T-cell (primary cell): ENCODE data around the gene IL12A. TPM values are rescaled to one million over a fixed set of nuclear protein-coding genes. Genes with fewer than 3 reads are reported as not detected.

Source experiments
- ATAC-seq, 4 experiments: fragments of 200-7000 bp in 3 of 4; fragments of 150-1000 bp in 1 of 4; cut with Tn5 transposase; replicated peaks in 1 of 4; 1 replicate in 3 of 4; 2 replicates in 1 of 4; pipeline ENCODE4 v1.10.0; 2021; ENCODE audit warnings: moderate library complexity in 3 of 4, mild to moderate bottlenecking in 2 of 4, moderate number of reproducible peaks in 1 of 4
- CTCF ChIA-PET, 2 donors: fragments of 300-600 bp; sonication (Branson Sonifier 250); formaldehyde crosslinking; loops; one replicate each; lab custom pipeline; 2022; ENCODE audit warnings: antibody characterized with exemption in 2 of 2; lab: Charles Lee
- POLR2A ChIA-PET, 2 donors: fragments of 300-600 bp; sonication (Branson Sonifier 250); formaldehyde crosslinking; loops; one replicate each; lab custom pipeline; 2022; ENCODE audit warnings: antibody characterized with exemption in 2 of 2; lab: Charles Lee
- DNase-seq, 35 experiments: peaks; one replicate each; pipeline versions ENCODE4 v3.0.0 to v3.0.0-alpha.2; 2013 to 2023
- H3K27ac ChIP-seq: one replicate; pipeline ENCODE4 v1.5.1; 2013; ENCODE audit warnings: low read length
- H3K27me3 ChIP-seq, 2 experiments: replicated peaks in 1 of 2; 1 replicate in 1 of 2; 2 replicates in 1 of 2; pipeline versions ENCODE4 v1.6.1 to v1.7.0; 2013; ENCODE audit warnings: low read length in 1 of 2, mixed read lengths in 1 of 2; ENCODE audit not compliant: control insufficient read depth in 2 of 2, insufficient read depth in 2 of 2; ENCODE audit errors: extremely low read depth in 1 of 2
- H3K36me3 ChIP-seq, 2 donors: 1 replicate in 1 of 2; 2 replicates in 1 of 2; pipeline versions ENCODE4 v1.6.1 to v1.7.0; 2013; ENCODE audit warnings: low read length in 1 of 2; ENCODE audit not compliant: control insufficient read depth in 2 of 2, insufficient read depth in 1 of 2; ENCODE audit errors: extremely low read depth in 1 of 2
- H3K4me1 ChIP-seq, 2 experiments: 1 replicate in 1 of 2; 2 replicates in 1 of 2; pipeline versions ENCODE4 v1.6.1 to v1.7.0; 2013; ENCODE audit warnings: low read length in 2 of 2, mixed read lengths in 1 of 2; ENCODE audit not compliant: insufficient read depth in 2 of 2, control insufficient read depth in 1 of 2; ENCODE audit errors: extremely low read depth in 1 of 2
- H3K4me3 ChIP-seq, 2 donors: 1 replicate in 1 of 2; 2 replicates in 1 of 2; pipeline versions ENCODE4 v1.5.1 to v1.7.0; 2013; ENCODE audit warnings: mild to moderate bottlenecking in 2 of 2, low read length in 1 of 2, moderate library complexity in 1 of 2; ENCODE audit not compliant: control insufficient read depth in 1 of 2; ENCODE audit errors: extremely low read depth in 1 of 2
- H3K9me3 ChIP-seq: 2 replicates; pipeline ENCODE4 v1.7.0; 2013
- H3K27ac Mint-ChIP-seq, 2 donors: one replicate each; pipeline ENCODE4 v1.8.0; 2020 to 2021; ENCODE audit warnings: mild to moderate bottlenecking in 2 of 2, mixed read lengths in 2 of 2
- H3K27me3 Mint-ChIP-seq, 2 donors: one replicate each; pipeline ENCODE4 v1.8.0; 2021 to 2022; ENCODE audit warnings: mixed read lengths in 2 of 2
- H3K36me3 Mint-ChIP-seq: one replicate; pipeline ENCODE4 v1.8.0; 2021; ENCODE audit warnings: mixed read lengths
- H3K4me1 Mint-ChIP-seq, 3 donors: one replicate each; pipeline ENCODE4 v1.8.0; 2020 to 2022; ENCODE audit warnings: mixed read lengths in 3 of 3, mild to moderate bottlenecking in 1 of 3
- H3K4me3 Mint-ChIP-seq, 3 donors: one replicate each; pipeline ENCODE4 v1.8.0; 2020 to 2022; ENCODE audit warnings: mild to moderate bottlenecking in 3 of 3, mixed read lengths in 3 of 3, moderate library complexity in 3 of 3
- H3K9me3 Mint-ChIP-seq, 3 donors: one replicate each; pipeline ENCODE4 v1.8.0; 2020 to 2022; ENCODE audit warnings: mixed read lengths in 3 of 3
- WGBS: methylation state at CpG from one replicate; pipeline ENCODE4 v1.1.5; 2013; ENCODE audit warnings: missing lambda C conversion rate; ENCODE audit not compliant: insufficient coverage; 5-methylcytosine and 5-hydroxymethylcytosine counted together
- total RNA-seq, 35 experiments: library from RNA in 6 of 35; stranded (reverse) in 6 of 35; fragments of 120-200 nt in 1 of 35; gene quantifications; one replicate each; pipeline versions ENCODE4 v1.2.1 to v1.2.4 and lab custom pipeline; 2013 to 2026

Gene IL12A
- total RNA-seq = 1 to 10 TPM in 2 of 5 donors, under 1 TPM in 3; 0.57 to 3.1 (median 0.69) TPM
- total RNA-seq (2013) = 0.83 TPM
- 0.13 to 3.3 (median 1.8) reads per million in 29 experiments for total RNA-seq (lab: John Stamatoyannopoulos, UW)

DNA sequence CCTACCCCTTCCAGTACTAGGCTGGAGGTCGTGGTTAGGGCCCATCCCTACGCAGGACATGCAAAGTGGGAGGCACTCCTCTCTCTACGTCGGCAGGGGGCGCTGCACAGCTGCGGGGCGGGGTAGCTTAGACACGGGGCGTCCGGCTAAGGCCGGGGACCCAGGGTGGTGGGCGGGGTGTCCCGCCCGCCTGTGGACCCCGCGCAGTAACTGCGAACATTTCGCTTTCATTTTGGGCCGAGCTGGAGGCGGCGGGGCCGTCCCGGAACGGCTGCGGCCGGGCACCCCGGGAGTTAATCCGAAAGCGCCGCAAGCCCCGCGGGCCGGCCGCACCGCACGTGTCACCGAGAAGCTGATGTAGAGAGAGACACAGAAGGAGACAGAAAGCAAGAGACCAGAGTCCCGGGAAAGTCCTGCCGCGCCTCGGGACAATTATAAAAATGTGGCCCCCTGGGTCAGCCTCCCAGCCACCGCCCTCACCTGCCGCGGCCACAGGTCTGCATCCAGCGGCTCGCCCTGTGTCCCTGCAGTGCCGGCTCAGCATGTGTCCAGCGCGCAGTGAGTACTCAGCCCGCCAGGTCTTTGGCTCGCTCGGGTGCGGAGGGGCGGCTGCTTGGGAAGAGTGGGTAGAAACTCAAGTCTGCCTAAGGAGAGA, at the start of gene IL12A:
Gene IL12A (plus strand): TSS at position 219 of the 655 bp plus-strand sequence.
- Histone ChIP-seq H3K27ac (no peak within 1 kb of the TSS), H3K27me3 (peaks cover 0 to 8% of the 10 kb centered on the region in 2 experiments), H3K36me3 (no peaks in the 10 kb centered on the region), H3K4me1 (peaks cover 7 to 27% of the 10 kb centered on the region in 2 experiments), H3K4me3 (peak within 1 kb of the TSS; percentile 60 to 83), H3K9me3 (no peaks in the 10 kb centered on the region)
- ChIA-PET CTCF (interaction anchor here (0.5 to 3.8 kb wide), 20 partner anchors 14 to 1317 kb away, joined by 3 to 28 read pairs (median 3); partner anchors contain the start of genes PPM1L (in 1 of the 2) and TRIM59 (in 1 of the 2)), POLR2A (interaction anchor here (0.6 to 1.0 kb wide), 2 partner anchors 417 to 558 kb away, joined by 3 read pairs; no protein-coding TSS in a partner anchor)
- Mint-ChIP-seq H3K27ac (peak within 1 kb of the TSS; percentile 24 to 53), H3K9me3 (no peaks in the 10 kb centered on the region), H3K4me1 (peaks cover 19 to 29% (median 28%) of the 10 kb centered on the region in 3 donors), H3K27me3 (peaks cover 0 to 2% of the 10 kb centered on the region in 2 donors), H3K36me3 (no peaks in the 10 kb centered on the region), H3K4me3 (peak within 1 kb of the TSS; percentile 80 to 84 (median 84))
- 3% methylated on average over 52 of the region's 54 CpGs for WGBS
- ATAC-seq (peak; percentile 94 to 96 (median 94)), DNase-seq (peak; percentile 59 to 87 (median 76))

DNA sequence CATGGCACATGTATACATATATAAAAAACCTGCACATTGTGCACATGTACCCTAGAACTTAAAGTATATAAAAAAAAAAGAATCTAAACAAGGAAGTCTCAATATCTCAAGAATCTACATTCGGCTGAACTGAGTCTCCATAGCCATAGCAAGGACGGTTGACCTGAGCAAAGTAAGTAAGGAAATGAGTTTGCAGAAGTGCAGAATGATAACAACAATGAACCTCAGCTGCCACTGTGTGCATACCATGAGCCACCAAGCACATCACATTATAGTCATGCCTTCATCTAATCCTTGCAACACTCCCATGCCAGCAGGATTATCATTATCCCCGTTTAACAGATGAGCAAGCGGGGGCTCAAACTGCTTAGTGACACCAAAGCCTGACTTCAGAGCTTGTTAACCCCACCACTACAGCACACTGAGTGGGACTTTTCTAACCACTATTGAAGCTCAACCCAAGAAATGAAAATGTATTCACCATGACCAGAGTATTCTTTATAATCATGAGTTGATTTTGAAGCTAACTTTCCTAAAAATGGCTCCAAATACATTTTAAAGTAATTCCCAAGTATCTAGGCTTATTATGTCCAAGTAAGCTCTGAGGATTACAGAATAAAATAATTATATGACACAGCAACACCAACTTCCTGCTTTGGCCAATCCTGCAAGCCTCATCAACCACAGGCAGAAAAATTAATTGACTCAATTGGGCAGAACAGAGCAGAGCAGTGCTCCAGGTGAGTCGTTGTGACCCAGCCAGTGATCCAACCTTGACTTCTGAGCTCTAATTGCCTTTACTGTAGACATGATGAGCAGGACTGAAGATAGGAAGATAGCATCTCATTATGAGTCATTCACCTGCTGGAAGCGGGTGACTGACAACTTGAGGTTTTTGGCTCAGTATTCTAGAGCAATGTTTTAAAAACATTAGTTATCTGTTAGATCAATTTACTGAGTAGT, 47.3 kb upstream of the IL12A start:
- POLR2A ChIA-PET = no interaction called here
- CTCF ChIA-PET = interaction anchor here in 1 of 2 donors (0.6 kb wide), 1 partner anchor 12 kb away, joined by 4 read pairs; no protein-coding TSS in a partner anchor
- H3K9me3 ChIP-seq = no peaks in the 10 kb centered on the region
- Mint-ChIP-seq H3K9me3 (no peaks in the 10 kb centered on the region), H3K27me3 (peaks cover 7 to 12% of the 10 kb centered on the region in 2 donors), H3K27ac (no peak overlapping the region), H3K4me3 (no peak overlapping the region), H3K36me3 (no peaks in the 10 kb centered on the region), H3K4me1 (peaks cover 0 to 4% (median 0%) of the 10 kb centered on the region in 3 donors)
- H3K27me3 ChIP-seq = no peaks in the 10 kb centered on the region
- no peaks in the 10 kb centered on the region for H3K4me1 ChIP-seq
- DNase-seq = no peak
- WGBS = 7% methylated on average over 2 of the region's 6 CpGs
- H3K27ac ChIP-seq = no peak overlapping the region
- no peaks in the 10 kb centered on the region for H3K36me3 ChIP-seq
- H3K4me3 ChIP-seq = no peak overlapping the region
- ATAC-seq = peak in 1 of 4 experiments; percentile 21

DNA sequence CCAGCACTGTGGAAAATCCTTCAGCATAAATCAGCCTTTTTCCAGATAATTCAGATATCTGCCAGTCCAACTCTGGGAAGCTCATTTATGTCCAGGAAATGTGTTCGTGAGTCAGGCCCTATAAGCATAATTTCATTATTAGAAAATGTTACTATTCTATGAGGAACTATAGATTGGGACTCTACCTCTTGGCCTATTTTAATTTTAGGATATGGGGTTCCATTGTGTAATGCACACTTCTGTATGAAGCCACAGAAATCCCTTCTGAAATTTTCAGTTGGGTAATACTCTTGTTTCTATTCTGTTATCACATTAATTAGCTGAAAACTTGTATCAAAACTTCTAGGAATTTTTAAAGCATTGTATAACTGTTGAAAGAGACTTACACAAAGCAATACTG, 43.9 kb upstream of the IL12A start:
- H3K27ac ChIP-seq = no peak overlapping the region
- no peaks in the 10 kb centered on the region for H3K4me1 ChIP-seq
- Mint-ChIP-seq H3K4me3 (no peak overlapping the region), H3K9me3 (no peaks in the 10 kb centered on the region), H3K27me3 (peaks cover 17 to 25% of the 10 kb centered on the region in 2 donors), H3K4me1 (peaks cover 0 to 4% (median 0%) of the 10 kb centered on the region in 3 donors), H3K27ac (no peak overlapping the region), H3K36me3 (no peaks in the 10 kb centered on the region)
- no peak overlapping the region for H3K4me3 ChIP-seq
- H3K27me3 ChIP-seq = no peaks in the 10 kb centered on the region
- POLR2A ChIA-PET = no interaction called here
- WGBS = no CpG with 5 or more reads among the region's 1 CpG
- H3K36me3 ChIP-seq = no peaks in the 10 kb centered on the region
- ATAC-seq (no peak), DNase-seq (no peak)
- no peaks in the 10 kb centered on the region for H3K9me3 ChIP-seq
- CTCF ChIA-PET = no interaction called here

DNA sequence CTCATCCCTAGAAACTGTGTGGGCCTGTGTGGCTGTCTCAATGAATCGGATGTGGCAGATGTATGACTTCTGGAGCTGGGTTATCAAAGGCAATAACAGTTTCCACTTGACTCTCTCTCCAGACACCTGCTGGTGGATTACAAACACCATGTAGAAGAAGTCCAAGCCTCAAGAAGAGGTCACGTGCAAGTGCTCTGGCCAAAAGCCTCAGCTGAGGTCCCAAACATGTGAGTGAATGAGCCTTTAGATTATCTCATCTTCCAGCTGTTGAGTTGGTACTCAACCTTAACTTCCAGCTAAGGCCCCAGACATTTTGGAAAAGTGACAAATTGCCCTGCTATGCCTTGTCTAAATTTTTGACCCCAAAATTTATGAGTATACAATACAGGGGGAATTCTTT, 42.7 kb upstream of the IL12A start:
- H3K36me3 Mint-ChIP-seq = no peaks in the 10 kb centered on the region
- ChIA-PET CTCF (no interaction called here), POLR2A (no interaction called here)
- no peaks in the 10 kb centered on the region for H3K4me1 ChIP-seq
- no peaks in the 10 kb centered on the region for H3K9me3 ChIP-seq
- no peak overlapping the region for H3K27ac ChIP-seq
- no peak for DNase-seq
- peaks cover 0 to 4% (median 0%) of the 10 kb centered on the region in 3 donors for H3K4me1 Mint-ChIP-seq
- 50% methylated on average over 1 of the region's 2 CpGs for WGBS
- no peak overlapping the region for H3K4me3 Mint-ChIP-seq
- no peak overlapping the region for H3K4me3 ChIP-seq
- no peak for ATAC-seq
- no peaks in the 10 kb centered on the region for H3K9me3 Mint-ChIP-seq
- H3K27me3 Mint-ChIP-seq = peaks cover 23 to 28% of the 10 kb centered on the region in 2 donors
- no peaks in the 10 kb centered on the region for H3K27me3 ChIP-seq
- no peak overlapping the region for H3K27ac Mint-ChIP-seq
- H3K36me3 ChIP-seq = no peaks in the 10 kb centered on the region

DNA sequence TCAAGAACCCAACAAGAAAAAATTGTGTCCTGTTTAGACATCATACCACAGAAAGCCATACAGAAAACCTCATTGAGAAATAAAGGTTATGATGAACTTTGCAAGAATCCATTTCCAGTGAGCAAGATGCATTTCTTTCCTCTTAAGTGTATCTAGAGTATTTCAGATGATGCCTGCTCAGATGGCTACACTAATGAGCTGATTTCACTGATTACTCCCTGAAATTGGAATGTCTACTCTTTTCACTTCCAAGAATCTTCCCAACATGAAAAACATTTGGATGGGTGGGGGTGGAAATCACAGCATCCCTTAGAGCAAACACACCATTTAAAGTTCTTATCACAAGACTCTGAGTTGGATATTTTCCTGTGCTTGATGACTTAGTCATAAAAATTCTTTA, 41.4 kb upstream of the IL12A start:
- Mint-ChIP-seq H3K27ac (no peak overlapping the region), H3K27me3 (peaks cover 25 to 28% of the 10 kb centered on the region in 2 donors), H3K4me1 (no peaks in the 10 kb centered on the region), H3K9me3 (no peaks in the 10 kb centered on the region), H3K4me3 (no peak overlapping the region), H3K36me3 (no peaks in the 10 kb centered on the region)
- H3K36me3 ChIP-seq = no peaks in the 10 kb centered on the region
- no peak for DNase-seq
- H3K27ac ChIP-seq = no peak overlapping the region
- ATAC-seq = no peak
- H3K9me3 ChIP-seq = no peaks in the 10 kb centered on the region
- H3K4me1 ChIP-seq = no peaks in the 10 kb centered on the region
- no peaks in the 10 kb centered on the region for H3K27me3 ChIP-seq
- ChIA-PET CTCF (no interaction called here), POLR2A (no interaction called here)
- no peak overlapping the region for H3K4me3 ChIP-seq

DNA sequence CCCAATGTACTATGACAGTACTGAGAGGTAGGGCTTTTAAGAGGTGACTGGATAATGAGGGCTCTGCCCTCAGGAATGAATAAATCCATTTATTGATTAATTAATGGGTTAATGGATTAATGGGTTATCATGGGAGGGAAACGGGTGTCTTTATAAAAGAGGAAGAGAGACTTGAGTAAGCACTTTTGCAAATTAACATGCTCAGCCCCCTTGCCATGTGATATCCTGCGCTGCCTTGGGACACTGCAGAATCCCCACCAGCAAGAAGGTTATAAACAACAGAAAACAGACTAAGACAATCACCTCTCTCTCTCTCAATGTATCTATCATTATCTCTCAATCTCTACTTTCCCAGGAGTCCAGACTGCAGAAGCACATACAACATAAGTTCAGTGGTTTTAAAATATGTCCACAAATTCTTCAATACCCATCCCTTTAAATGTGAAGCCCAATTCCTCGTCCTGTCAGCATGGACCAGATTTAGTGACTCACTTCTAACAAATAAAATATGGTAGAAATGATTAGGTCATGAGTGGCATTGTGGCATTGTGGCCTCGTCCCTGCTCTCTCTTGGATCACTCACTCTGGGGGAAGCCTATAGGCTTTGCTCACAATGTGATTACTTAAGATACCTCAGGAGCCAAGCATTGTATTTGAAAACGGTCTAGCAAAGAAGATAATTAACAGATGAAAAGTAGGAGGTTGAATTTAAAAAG, 40.0 kb upstream of the IL12A start:
- no peaks in the 10 kb centered on the region for H3K9me3 Mint-ChIP-seq
- H3K27ac Mint-ChIP-seq = no peak overlapping the region
- no peak for DNase-seq
- WGBS = 67% methylated on average over 1 of the region's 5 CpGs
- ChIA-PET POLR2A (no interaction called here), CTCF (no interaction called here)
- no peak overlapping the region for H3K27ac ChIP-seq
- no peak for ATAC-seq
- no peaks in the 10 kb centered on the region for H3K36me3 ChIP-seq
- H3K27me3 ChIP-seq = no peaks in the 10 kb centered on the region
- no peak overlapping the region for H3K4me3 ChIP-seq
- H3K36me3 Mint-ChIP-seq = no peaks in the 10 kb centered on the region
- no peaks in the 10 kb centered on the region for H3K4me1 ChIP-seq
- H3K9me3 ChIP-seq = no peaks in the 10 kb centered on the region
- peaks cover 24 to 30% of the 10 kb centered on the region in 2 donors for H3K27me3 Mint-ChIP-seq
- no peaks in the 10 kb centered on the region for H3K4me1 Mint-ChIP-seq
- no peak overlapping the region for H3K4me3 Mint-ChIP-seq
